HCT116 (cell line): ENCODE measurements around the gene ICA1. TPM values are rescaled to one million over a fixed set of nuclear protein-coding genes. Genes with fewer than 3 reads are reported as not detected.

Source experiments
- ATAC-seq: fragments of 200-7000 bp; cut with Tn5 transposase; 2 replicates; pipeline ENCODE4 v1.9.1; 2020; ENCODE audit warnings: mild to moderate bottlenecking, moderate library complexity
- BruUV-seq: library from RNA; stranded (reverse); fragments of 400-500 nt; replicated peaks from 2 replicates; lab custom pipeline; 2021; lab: Mats Ljungman, UMichigan
- CTCF ChIA-PET: fragments of 300-600 bp; sonication (Branson Sonifier 250); formaldehyde crosslinking; loops from one replicate; lab custom pipeline; 2021; ENCODE audit warnings: antibody characterized with exemption; lab: Charles Lee
- POLR2A ChIA-PET: fragments of 300-600, 350-600 bp; sonication (Branson Sonifier 250); formaldehyde crosslinking; loops from one replicate; lab custom pipeline; 2021; ENCODE audit warnings: antibody characterized with exemption; lab: Charles Lee
- RAD21 ChIA-PET, 2 experiments: fragments of 300-600 bp; sonication (Branson Sonifier 250); formaldehyde crosslinking; loops; one replicate each; lab custom pipeline; 2023; ENCODE audit warnings: low total read pairs in 2 of 2; ENCODE audit not compliant: uncharacterized antibody in 2 of 2, unreplicated experiment in 2 of 2, low non-redundant PET in 1 of 2; lab: Charles Lee
- DNase-seq: peaks from one replicate; pipeline ENCODE4 v3.0.0-alpha.2; 2010; ENCODE audit warnings: low read depth, low spot score
- H2AFZ ChIP-seq: fragments of 200-600 bp; shearing (Covaris generic), sonication (generic); 2 replicates; pipeline ENCODE4 v1.6.1; 2017; ENCODE audit warnings: low read depth, mixed run types, mixed read lengths, antibody characterized with exemption, low read length; ENCODE audit not compliant: poor library complexity, severe bottlenecking
- H3K27ac ChIP-seq: 2 replicates; pipeline ENCODE4 v1.5.1; 2012; ENCODE audit warnings: low read depth, low read length
- H3K27me3 ChIP-seq: fragments of 200-600 bp; sonication (generic); 2 replicates; pipeline ENCODE4 v1.6.1; 2016; ENCODE audit warnings: mixed run types, low read length, mixed read lengths; ENCODE audit not compliant: insufficient read depth
- H3K36me3 ChIP-seq, 2 experiments: fragments of 200-500 bp in 1 of 2; fragments of 200-600 bp in 1 of 2; sonication (Bioruptor generic) in 1 of 2; sonication (generic) in 1 of 2; 2 replicates each; pipeline versions ENCODE4 v1.5.1 to v1.6.1; 2014 to 2016; ENCODE audit warnings: low read length in 2 of 2, inconsistent platforms in 1 of 2, mixed read lengths in 1 of 2, mixed run types in 1 of 2; ENCODE audit not compliant: insufficient read depth in 2 of 2, control insufficient read depth in 1 of 2
- H3K4me1 ChIP-seq, 2 experiments: fragments of 200-600 bp in 1 of 2; sonication (generic) in 1 of 2; 2 replicates each; pipeline versions ENCODE4 v1.5.1 to v1.6.1; 2012 to 2017; ENCODE audit warnings: low read length in 2 of 2, inconsistent platforms in 1 of 2, mild to moderate bottlenecking in 1 of 2, mixed read lengths in 1 of 2, mixed run types in 1 of 2, moderate library complexity in 1 of 2; ENCODE audit not compliant: insufficient read depth in 2 of 2, control insufficient read depth in 1 of 2
- H3K4me2 ChIP-seq: fragments of 200-600 bp; sonication (generic); 2 replicates; pipeline ENCODE4 v1.6.1; 2017; ENCODE audit warnings: mixed run types, low read length, mixed read lengths
- H3K4me3 ChIP-seq, 2 experiments: fragments of 200-600 bp in 1 of 2; sonication (generic) in 1 of 2; replicated peaks in 1 of 2; 2 replicates each; pipeline ENCODE4 v1.5.1; 2011 to 2016; ENCODE audit warnings: low read length in 2 of 2, control low read depth in 1 of 2, low read depth in 1 of 2, mild to moderate bottlenecking in 1 of 2, mixed read lengths in 1 of 2, mixed run types in 1 of 2
- H3K79me2 ChIP-seq: fragments of 200-600 bp; sonication (generic); 2 replicates; pipeline ENCODE4 v1.6.1; 2017; ENCODE audit warnings: mild to moderate bottlenecking, mixed run types, low read length, moderate library complexity, mixed read lengths; ENCODE audit not compliant: insufficient read depth
- H3K9ac ChIP-seq: fragments of 200-600 bp; sonication (generic); 2 replicates; pipeline ENCODE4 v1.6.1; 2016; ENCODE audit warnings: low read length, mixed read lengths
- H3K9me2 ChIP-seq: fragments of 200-600 bp; sonication (generic), shearing (Covaris generic); 2 replicates; pipeline ENCODE4 v1.6.1; 2017; ENCODE audit warnings: mixed run types, mild to moderate bottlenecking, moderate library complexity; ENCODE audit not compliant: insufficient read depth
- H3K9me3 ChIP-seq, 2 experiments: fragments of 200-500 bp in 1 of 2; fragments of 200-600 bp in 1 of 2; sonication (Bioruptor generic) in 1 of 2; sonication (generic) in 1 of 2; 2 replicates each; pipeline ENCODE4 v1.6.1; 2014 to 2017; ENCODE audit warnings: low read length in 2 of 2, mixed read lengths in 2 of 2, inconsistent platforms in 1 of 2, low read depth in 1 of 2, mild to moderate bottlenecking in 1 of 2, mixed run types in 1 of 2, moderate library complexity in 1 of 2; ENCODE audit not compliant: control insufficient read depth in 1 of 2, insufficient read depth in 1 of 2
- H4K20me1 ChIP-seq: fragments of 200-600 bp; sonication (generic), shearing (Covaris generic); 2 replicates; pipeline ENCODE4 v1.6.1; 2017; ENCODE audit warnings: mixed run types, mild to moderate bottlenecking, moderate library complexity; ENCODE audit not compliant: insufficient read depth
- CBX3 ChIP-seq: IDR thresholded peaks from 2 replicates; pipeline ENCODE4 v1.6.1; 2012; ENCODE audit warnings: low read depth
- ELF1 ChIP-seq: IDR thresholded peaks from 2 replicates; pipeline ENCODE4 v1.6.1; 2012; ENCODE audit warnings: low read depth, borderline replicate concordance
- EZH2phosphoT487 ChIP-seq: fragments of 200-600 bp; IDR thresholded peaks from 2 replicates; pipeline ENCODE4 v1.6.1; 2018; ENCODE audit warnings: antibody characterized with exemption, borderline replicate concordance
- FOSL1 ChIP-seq: IDR thresholded peaks from 2 replicates; pipeline ENCODE4 v1.6.1; 2012; ENCODE audit warnings: low read depth
- JUND ChIP-seq: IDR thresholded peaks from 2 replicates; pipeline ENCODE4 v1.6.1; 2012
- POLR2A ChIP-seq: IDR thresholded peaks from 2 replicates; pipeline ENCODE4 v1.7.0; 2011; ENCODE audit warnings: borderline replicate concordance; ENCODE audit not compliant: insufficient read depth, insufficient read length; ENCODE audit errors: extremely low read depth
- POLR2AphosphoS5 ChIP-seq: IDR thresholded peaks from 2 replicates; pipeline ENCODE4 v1.6.1; 2011; ENCODE audit warnings: mild to moderate bottlenecking, low read depth, low read length, moderate library complexity
- REST ChIP-seq: IDR thresholded peaks from 2 replicates; pipeline ENCODE4 v1.6.1; 2012; ENCODE audit warnings: low read depth
- SIN3A ChIP-seq: IDR thresholded peaks from 2 replicates; pipeline ENCODE4 v1.6.1; 2012; ENCODE audit warnings: low read depth
- SP1 ChIP-seq: IDR thresholded peaks from 2 replicates; pipeline ENCODE4 v1.6.1; 2012; ENCODE audit warnings: low read depth
- TCF7L2 ChIP-seq: IDR thresholded peaks from 2 replicates; pipeline ENCODE4 v1.7.0; 2011; ENCODE audit warnings: borderline replicate concordance, inconsistent platforms; ENCODE audit not compliant: insufficient read depth, insufficient read length; ENCODE audit errors: extremely low read depth
- YY1 ChIP-seq: IDR thresholded peaks from 2 replicates; pipeline ENCODE4 v1.6.1; 2011; ENCODE audit warnings: low read length, low read depth, moderate library complexity, mild to moderate bottlenecking; ENCODE audit not compliant: insufficient replicate concordance; ENCODE audit errors: extremely low read depth
- ZFX ChIP-seq: fragments of 450-650 bp; IDR thresholded peaks from 2 replicates; pipeline ENCODE4 v1.6.1; 2017
- ZNF274 ChIP-seq: fragments of 200-500 bp; sonication (Bioruptor generic); IDR thresholded peaks from 2 replicates; pipeline ENCODE4 v1.6.1; 2014; ENCODE audit warnings: mild to moderate bottlenecking, low read depth, low read length, inconsistent platforms
- intact Hi-C: fragments of 100-400 bp; cut with micrococcal nuclease; formaldehyde crosslinking; loops from 2 replicates; pipeline ENCODE4 v1.10.0; 2022
- total RNA-seq: library from RNA; stranded (reverse); gene quantifications from one replicate; pipeline ENCODE4 v1.2.1, GENCODE V29; 2021; ENCODE audit not compliant: unreplicated experiment

Gene ICA1
- total RNA-seq, 1 experiment from 2014 or later = 16.4 TPM

DNA sequence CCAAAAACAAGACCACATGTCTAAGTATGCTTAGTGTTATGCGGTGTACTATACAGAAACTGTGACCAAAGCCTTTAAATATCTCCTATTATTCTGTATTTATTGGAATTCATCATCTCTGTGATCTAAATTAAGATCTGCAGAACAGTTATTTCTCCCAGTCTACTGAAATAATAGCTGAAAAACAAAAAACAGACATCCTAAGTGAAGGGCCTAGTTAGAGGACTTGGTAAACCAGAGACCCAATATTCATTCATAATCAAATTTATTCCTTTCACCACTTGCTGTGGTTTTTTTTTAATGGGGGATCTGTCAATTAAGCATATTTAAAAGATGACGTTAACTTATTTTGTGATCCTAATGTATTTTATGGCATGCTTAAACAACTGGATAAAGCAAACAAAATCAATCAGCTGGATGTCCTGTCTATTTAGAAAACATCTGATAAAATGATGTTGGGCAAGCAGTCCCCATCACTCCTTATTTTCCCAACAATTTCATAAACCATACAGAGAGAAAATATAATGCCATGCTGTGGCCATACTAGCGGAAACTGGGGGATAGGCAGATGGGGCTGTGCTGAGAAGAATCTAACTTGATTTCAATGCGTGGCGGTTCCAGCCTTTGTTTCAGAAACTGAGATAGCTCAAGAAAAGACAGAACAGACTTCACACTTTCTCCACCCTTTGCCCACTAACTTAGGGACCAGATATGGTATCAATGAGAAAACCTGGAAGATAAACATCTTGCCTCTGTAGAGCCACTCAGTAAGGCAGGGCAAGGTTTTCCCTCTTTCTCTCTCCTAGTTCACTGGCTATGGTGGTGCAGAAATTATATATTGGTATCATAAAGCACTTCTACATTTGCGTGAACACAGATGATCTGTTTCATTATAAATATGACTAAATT lies 32.9 kb downstream of the ICA1 start:
- BruUV-seq = no TSS peak
- H3K27ac ChIP-seq = no peak overlapping the region
- intact Hi-C loops = no loop called here
- RAD21 ChIA-PET = no interaction called here
- no peaks in the 10 kb centered on the region for H3K9me3 ChIP-seq
- no peak for TF ChIP-seq JUND
- no peak for TF ChIP-seq YY1
- no peak for TF ChIP-seq ZNF274
- TF ChIP-seq SP1 = no peak
- no peak for TF ChIP-seq POLR2A
- TF ChIP-seq, all 23 proteins: peak for 0
- H2AFZ ChIP-seq = no peak overlapping the region
- no peaks in the 10 kb centered on the region for H4K20me1 ChIP-seq
- H3K36me3 ChIP-seq = no peaks in the 10 kb centered on the region
- no peak for ATAC-seq
- no peaks in the 10 kb centered on the region for H3K9me2 ChIP-seq
- no peak overlapping the region for H3K9ac ChIP-seq
- H3K4me2 ChIP-seq = no peak overlapping the region
- H3K79me2 ChIP-seq = no peaks in the 10 kb centered on the region
- CTCF ChIA-PET = no interaction called here
- no peak for DNase-seq
- POLR2A ChIA-PET = no interaction called here
- H3K4me3 ChIP-seq = no peak overlapping the region
- no peaks in the 10 kb centered on the region; a peak in 1 of 4 replicates for H3K4me1 ChIP-seq
- H3K27me3 ChIP-seq = no peaks in the 10 kb centered on the region

- Histone ChIP-seq H3K27me3 (no peaks in the 10 kb centered on the region), H4K20me1 (no peaks in the 10 kb centered on the region), H3K9me2 (no peaks in the 10 kb centered on the region), H3K27ac (no peak overlapping the region), H3K36me3 (no peaks in the 10 kb centered on the region), H3K9me3 (no peaks in the 10 kb centered on the region), H2AFZ (no peak overlapping the region), H3K79me2 (no peaks in the 10 kb centered on the region), H3K9ac (no peak overlapping the region), H3K4me3 (no peak overlapping the region), H3K4me2 (no peak overlapping the region), H3K4me1 (no peaks in the 10 kb centered on the region; a peak in 1 of 4 replicates)
- RAD21 ChIA-PET = no interaction called here
- DNase-seq = no peak
- no TSS peak for BruUV-seq
- POLR2A ChIA-PET = no interaction called here
- CTCF ChIA-PET = no interaction called here
- no peak for ATAC-seq
- intact Hi-C loops = no loop called here
- TF ChIP-seq ZNF274 = no peak
- TF ChIP-seq TCF7L2 = no peak
- no peak for TF ChIP-seq JUND
- no peak for TF ChIP-seq ZFX
- TF ChIP-seq CBX3 = no peak
- TF ChIP-seq FOSL1 = no peak
- no peak for TF ChIP-seq ELF1
- no peak for TF ChIP-seq SIN3A
- TF ChIP-seq YY1 = no peak
- no peak for TF ChIP-seq REST
- no peak for TF ChIP-seq SP1
- no peak for TF ChIP-seq EZH2phosphoT487
- TF ChIP-seq POLR2AphosphoS5 = no peak
Observed at GRCh38 chr7:8228068-8228467, 33.9 kb downstream of the ICA1 start.
